DND-41 (cell line): ENCODE results near the gene CBR4.

Experiments
- CTCF ChIP-seq: IDR thresholded peaks from 2 replicates; pipeline ENCODE4 v1.5.1; 2012; ENCODE audit warnings: borderline replicate concordance, low read length, moderate library complexity, mild to moderate bottlenecking; ENCODE audit not compliant: poor library complexity, severe bottlenecking; ENCODE audit errors: extremely low read depth
- EZH2 ChIP-seq: IDR thresholded peaks from 3 replicates; pipeline ENCODE4 v1.6.1; 2012; ENCODE audit warnings: borderline replicate concordance, low read depth, mild to moderate bottlenecking, moderate library complexity, low read length, inconsistent platforms; ENCODE audit not compliant: severe bottlenecking

GRCh38 chr4:169030562-169030982, 20.5 kb upstream of the CBR4 start:
- no peak for TF ChIP-seq CTCF
- no peak for TF ChIP-seq EZH2
